RCC 7860 (cell line): Measurements from ENCODE around the gene ASAP2.
"Not testable (repeated sequence)": the region's sequence is repeated elsewhere in the genome, so short reads cannot be mapped to it uniquely, and the experiment has no call there.

Source experiments
- DNase-seq: peaks from one replicate; pipeline ENCODE4 v3.0.0-alpha.2; 2015; ENCODE audit warnings: low spot score
- FAIRE-seq: peaks from 2 replicates; lab custom pipeline; 2012; peaks lifted over from hg19 to GRCh38; lab: Jason Lieb, UNC

ASAP2 gene

DNA sequence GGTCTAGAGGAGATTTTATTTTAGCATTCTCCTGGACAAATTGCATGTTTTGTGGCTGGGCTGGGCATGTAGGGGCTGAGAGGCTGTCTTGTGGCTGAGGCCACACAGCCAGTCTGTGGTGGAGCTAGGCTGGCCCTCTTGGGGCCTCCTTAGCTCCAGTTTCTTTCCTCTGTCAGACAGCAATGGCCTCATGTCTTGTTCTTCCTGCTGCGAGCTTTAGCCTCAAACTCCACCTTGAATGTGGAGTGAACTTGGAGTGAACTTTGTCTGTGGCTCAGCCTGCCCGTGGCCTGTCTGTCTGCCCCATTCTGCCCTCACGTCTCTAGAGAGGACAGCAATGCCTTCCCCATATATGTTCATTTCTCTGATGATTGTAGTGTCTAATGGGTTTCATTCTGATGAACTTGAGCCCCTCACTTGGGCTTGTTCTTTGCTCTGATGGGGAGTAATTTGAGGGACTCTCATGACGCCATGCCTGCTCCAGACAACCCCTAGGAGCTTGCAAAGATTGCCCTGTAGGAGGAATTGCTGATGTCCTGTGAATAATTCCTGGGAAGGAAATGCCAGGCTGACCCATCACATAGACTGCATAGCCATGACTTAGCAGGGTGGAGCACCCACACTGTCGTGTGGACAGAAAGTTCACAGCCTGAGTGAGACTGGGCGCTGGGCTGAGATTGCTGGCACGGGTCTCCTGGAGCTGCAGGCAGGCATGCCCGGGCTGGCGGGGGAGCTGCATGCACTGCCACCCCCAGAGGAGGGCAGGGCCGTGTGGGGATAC, 42.6 kb downstream of the ASAP2 start:
- peak; percentile 79 for DNase-seq
- peak; percentile 52 for FAIRE-seq

DNA sequence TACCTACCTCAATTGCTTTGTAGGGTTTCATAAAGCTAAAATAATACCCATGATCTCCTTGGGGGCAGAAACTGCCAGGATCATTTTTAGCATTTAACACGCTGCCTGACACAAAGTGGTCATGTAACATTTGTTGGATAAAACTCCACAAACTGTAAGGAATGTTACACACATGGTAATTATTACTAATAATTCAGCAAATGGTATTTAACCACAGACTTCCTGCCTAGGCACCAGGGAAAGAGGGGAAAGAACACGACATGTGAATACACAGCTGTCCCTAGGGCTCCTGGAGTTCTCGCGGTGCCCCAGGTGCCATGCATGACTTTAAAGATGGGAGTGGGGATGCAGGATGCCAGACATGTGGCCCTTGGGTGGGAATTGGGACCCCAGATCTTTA, 43.5 kb downstream of the ASAP2 start:
- no peak for FAIRE-seq
- DNase-seq, result no peak

DNA sequence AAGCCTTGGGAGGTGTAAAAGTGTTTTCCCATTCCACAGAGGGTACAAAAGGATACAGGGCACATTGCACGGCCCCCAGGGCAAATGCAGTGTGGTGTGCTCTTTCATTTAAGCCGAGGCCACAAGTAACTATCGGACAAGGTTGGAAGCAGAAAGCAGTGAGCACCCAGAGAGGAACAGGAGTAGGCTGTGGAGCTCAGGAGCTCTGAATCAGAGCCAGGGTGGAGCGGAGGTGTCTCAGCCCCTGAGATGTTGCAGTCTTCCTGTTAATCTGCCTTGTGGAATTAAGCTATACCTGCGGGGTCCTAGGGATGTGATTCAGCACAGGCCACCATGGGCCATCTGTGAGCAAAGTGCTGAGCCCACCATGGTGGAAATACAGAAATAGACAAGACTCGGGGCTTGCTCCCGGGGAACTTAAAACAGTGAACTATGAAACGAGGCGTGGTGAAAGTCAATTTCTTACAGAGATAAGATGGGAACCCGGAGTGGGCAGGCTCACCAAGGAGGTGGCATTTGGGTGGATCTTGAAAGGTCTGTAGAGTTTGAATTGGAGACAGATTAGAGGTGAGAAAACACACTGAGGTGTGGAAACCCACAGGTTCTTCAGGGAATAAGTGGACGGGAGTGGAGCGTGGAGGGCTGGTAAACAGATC, 44.0 kb downstream of the ASAP2 start:
- no peak for FAIRE-seq

DNA sequence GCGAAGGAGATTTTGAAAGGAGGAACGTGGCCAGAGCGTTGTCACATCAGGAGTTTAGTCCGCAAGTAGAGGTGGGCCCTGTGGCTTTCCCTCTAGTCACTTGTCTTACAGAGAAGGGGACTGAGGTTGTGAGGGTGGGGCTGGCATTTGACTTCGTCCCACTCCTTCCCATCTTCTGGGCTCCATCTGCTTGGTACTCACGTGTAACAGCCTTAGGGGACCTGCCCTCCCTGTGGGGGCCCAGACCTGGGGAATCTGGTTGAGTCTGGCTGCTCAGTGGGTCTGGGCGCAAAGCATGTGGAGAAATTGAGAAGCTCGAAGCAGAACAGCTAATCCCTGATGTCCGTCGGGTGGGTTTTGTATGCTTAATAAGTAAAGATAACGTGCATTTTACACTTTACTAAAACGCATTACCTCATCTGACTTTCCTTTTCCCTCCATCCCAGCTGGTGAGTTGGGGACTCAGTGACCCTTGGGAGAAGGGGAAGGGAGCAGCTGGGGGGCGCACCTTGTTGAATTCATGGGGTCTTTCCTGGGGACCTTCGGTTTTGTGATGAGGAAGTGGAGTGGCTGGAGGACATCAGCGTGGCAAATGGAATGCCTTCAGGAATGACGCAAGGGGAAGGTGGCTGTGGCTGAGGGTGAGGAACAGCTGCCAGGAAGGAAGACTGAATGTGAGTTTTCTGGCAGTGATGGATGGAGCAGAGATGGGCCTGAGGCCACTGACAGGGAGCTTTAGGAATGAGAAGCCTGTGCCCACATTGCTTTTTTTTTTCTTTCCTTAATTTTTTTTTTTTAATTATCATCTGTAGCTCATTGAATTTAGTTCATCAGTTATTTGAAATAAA, 44.8 kb downstream of the ASAP2 start:
- DNase-seq, result peak; percentile 78
- no peak for FAIRE-seq

More for the DNA sequence above, 44.0 kb downstream of the ASAP2 start:
- no peak for DNase-seq

DNA sequence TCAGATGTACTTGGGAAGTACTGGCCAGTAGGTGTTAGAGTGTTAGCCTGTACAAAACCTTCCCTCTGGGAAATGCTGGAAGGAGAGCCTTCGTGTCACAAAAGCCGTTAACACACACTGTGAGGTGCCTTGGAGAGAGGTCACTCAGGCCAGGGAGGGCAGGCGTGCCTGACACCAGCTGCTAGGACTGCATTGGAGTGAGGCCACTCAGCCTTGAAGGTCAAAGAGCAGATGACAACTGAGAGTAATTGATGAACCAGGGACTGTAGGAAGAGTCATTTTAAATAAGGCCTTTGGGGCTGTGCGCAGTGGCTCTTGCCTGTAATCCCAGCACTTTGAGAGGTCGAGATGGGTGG, 45.4 kb downstream of the ASAP2 start:
- FAIRE-seq (peak; percentile 77), DNase-seq (peak; percentile 73)

DNA sequence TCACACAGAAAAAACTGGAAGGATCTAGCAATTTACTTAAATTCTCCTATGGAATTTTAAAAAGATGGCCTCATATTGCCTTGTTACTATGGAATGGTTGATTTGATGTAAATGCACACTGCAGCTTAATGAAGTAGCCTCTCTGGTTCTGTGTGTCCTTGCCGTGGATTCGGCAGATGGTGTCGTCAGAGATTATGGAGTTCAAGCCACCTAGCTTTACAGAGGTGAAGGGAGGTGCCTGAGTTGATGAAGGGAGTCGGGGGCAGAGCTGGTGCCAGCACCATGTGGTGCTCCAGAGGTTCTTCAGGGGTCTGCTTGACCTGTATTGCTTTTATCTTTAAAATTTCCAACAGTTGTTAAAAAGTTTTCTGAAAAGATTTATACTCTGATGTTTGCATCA, 48.8 kb downstream of the ASAP2 start:
- DNase-seq, result no peak
- no peak for FAIRE-seq

DNA sequence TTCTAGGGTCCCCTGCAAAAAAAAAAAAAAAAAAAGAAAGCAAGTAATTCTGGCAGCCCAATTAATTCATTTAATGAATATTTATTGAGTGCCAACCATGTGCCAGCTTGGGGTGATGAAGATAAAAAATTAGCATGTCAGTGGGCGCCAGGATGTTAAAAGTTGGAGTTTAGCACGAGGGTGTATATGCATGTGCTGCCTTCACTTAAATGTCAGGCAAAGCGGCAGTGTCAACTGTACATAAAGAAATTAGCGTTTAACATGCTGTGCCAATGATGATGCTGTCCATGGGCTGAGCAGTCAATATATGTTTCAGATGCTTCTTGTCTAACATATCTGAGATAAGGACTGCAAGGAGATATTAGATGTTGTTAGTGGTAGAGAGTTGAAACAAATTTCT, 49.5 kb downstream of the ASAP2 start:
- no peak for FAIRE-seq
- DNase-seq, result no peak

DNA sequence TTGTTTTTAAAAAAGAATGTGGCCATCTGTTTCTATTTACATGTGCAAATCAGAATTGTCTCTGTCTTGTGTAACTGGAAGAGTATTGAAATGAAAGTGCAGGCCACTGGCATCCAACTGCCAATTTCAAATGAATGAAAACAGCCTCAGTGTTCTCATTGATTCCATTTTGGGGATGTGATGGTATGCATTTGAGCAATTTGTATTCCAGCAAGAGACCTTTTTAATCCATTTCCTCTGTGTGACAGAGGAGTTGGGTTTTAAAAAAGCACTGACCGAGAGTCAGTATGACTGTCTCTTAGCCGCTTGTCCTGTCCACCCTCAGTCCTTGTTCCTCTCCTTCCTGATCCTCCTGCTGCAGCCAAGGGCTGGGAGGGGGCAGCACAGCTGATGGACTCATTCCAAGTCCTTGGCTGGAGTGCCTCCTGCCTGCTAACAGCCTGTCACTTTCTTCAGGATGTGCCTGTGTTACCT, 50.0 kb downstream of the ASAP2 start:
- DNase-seq, result no peak
- no peak for FAIRE-seq

DNA sequence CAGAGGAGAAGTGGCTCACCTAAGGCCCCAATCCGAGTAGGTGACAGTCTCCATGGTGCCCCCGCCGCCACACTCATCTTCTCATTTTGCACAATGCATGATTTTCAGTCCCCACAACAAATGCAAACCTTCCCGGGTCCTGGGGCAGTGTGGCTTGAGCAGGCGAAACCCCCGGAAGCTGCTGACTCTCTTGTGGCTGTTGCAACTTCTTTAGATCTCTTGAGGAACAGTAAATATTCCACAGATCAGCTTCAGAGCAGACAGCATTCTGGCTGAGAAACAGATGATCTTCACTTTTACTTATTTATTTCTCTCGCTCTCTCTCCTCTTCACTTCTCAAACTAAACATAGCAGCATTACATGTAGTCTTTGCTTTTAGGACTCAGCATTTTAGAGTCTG, 51.9 kb downstream of the ASAP2 start:
- FAIRE-seq, result no peak
- DNase-seq, result no peak

DNA sequence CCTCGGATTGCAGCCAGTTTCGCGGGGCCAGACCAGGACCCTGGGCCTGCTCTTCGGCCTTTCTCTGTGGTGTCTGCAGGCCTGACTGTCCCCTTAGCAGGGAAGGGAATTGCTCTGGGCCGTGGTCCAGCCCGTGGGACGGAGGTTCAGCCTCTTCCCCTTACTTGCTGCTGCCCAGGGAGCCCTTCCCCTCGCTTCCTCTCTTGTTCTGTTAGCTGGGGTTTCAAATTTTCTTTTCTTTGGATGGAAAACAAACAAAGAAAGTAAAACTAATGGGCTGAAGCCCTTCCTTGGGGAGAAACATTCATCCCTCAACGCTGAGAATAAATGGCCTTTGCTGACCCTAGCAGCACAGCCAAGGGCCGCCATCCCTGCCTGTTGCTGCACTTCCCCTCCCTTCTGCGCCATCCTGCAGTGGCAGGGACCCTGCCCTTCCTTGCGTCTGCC, 52.4 kb downstream of the ASAP2 start:
- no peak for FAIRE-seq

DNA sequence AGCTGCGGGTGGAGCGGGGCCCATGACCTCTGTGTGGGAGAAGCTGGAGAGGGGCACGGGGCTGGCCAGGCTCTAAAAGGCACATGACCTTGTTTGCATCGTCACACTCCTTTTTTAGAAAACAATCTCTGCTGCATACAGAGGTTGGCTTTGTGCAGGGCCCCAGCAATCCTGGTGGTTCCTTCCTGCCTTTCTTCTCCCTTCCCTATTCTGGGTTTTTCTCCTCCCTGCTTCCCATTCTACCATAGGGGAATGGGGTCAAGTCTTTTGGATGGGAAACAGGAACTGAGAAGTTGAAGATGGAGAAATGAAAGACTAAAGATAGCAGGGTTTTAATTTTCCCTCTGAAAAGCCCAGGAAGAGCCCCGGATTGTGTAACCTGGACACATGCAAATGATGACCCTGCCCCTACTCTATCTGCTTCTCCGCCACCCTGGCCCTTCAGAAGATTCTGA, 53.9 kb downstream of the ASAP2 start:
- DNase-seq (no peak), FAIRE-seq (no peak)

More for the DNA sequence above, 52.4 kb downstream of the ASAP2 start:
- DNase-seq, result no peak

DNA sequence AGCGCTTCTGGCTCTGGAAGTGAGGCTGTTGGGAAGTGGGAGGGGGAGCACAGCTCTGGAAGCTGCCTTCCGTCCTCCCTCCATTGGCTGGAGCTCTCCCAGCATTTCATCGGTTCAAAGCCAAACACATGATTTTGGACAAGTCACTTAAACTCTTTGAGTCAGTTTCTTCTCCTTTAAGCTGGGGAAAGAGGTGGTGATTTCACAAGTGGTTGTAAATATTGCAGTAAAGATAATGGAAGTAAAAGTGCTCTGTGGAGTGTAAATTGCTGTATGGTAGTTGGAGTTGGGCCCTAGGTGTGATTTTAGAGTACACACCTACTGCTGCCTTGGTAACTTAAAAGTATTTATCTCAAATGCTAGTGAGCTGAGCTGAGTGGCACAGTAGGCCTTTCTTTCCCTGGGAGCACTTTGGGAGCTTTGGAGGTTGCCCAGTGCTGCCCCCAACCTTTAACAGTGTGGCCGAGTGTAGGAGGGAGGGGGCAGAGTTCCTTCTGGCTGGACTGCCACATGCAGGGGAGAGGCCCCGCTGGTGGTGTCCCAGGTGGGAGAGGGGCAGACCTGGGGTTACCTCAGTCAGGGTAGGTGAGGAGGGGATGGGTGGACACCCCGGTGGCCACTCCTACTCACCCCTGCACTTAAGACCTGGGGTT, 54.7 kb downstream of the ASAP2 start:
- FAIRE-seq, result no peak

DNA sequence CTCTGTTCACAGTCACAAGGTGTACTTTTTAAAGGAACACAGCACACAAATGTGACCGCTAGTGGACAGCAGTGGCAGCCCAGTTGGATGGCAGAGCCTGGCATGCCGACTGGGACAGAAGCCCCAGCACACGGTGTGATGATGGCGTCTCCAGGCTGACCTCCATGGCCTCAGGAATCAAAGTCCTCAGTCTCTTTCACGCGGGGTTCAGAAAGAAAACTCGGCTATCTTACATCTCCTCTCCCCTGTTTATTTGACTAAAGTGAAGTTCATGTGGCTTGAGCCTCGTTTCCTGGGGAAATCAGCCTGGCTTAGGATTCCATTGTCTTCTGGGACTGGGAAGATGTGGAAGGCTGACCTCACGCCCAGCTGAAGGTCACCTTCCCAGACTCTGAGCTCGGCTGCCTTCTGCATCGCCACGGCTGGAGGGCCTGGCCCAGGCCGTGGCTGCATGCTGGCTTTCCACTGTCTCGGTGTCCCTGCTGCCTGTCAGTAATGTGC, 56.1 kb downstream of the ASAP2 start:
- no peak for DNase-seq
- FAIRE-seq, result no peak

More for the DNA sequence above, 54.7 kb downstream of the ASAP2 start:
- DNase-seq, result no peak

DNA sequence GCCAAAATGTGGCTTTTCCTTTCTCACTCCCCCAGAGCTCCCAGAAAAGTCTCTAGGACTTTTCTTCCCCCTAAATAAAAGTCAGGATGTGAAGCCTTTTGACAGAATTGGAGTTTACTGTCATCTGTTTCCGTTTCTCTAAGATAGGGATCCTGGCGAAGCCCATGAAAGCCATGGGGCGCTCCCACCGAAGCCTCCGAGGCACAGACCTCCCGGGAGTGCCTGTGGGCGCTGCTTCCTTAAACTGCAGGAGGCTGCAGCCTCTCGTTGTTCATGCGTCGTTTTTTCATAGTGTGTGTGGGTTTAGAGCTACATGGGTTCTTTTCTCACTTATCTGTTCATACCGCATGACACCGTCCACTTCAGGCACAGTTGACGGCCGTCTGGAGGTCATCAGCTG, 56.8 kb downstream of the ASAP2 start:
- DNase-seq (no peak), FAIRE-seq (no peak)

DNA sequence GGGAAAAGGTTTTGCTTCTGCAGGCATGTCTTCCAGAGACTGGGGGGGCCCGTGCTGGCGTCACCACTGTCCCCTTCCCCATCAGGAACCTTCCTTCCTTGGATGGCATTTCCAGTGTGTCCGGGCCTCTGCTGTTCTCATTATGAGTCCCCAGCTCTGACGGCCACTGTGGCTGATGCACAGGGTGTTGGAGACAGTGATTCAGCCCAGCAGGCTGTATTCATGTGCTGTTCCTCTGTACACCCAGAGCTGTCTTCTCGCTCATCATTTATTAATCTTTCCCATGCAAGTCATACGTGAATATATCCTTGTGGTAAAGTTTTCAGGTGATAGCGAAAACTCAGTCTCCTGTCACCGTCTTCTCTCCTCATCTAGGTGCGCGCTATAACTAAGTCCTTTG, 57.7 kb downstream of the ASAP2 start:
- DNase-seq (peak; percentile 67), FAIRE-seq (peak; percentile 52)

DNA sequence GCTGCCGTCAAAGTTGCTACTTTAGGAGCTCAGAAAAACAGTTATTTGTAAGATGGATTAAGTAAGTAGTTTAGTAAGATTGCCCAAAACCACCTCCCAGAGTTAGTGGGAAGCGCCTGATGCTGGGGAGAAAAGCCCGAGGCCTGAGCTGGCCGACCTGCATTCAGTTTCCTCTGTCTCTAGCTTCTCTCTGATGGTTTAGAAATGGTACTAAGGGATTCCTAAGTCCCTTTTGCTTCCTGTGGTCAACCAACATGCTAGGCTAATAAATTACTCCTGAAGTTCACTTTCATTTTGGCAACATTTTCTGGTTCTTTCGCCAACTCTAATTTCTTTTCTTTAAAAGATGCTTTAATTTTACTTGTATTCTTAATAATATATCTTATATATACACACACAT, 60.1 kb downstream of the ASAP2 start:
- no peak for FAIRE-seq
- DNase-seq, result no peak

DNA sequence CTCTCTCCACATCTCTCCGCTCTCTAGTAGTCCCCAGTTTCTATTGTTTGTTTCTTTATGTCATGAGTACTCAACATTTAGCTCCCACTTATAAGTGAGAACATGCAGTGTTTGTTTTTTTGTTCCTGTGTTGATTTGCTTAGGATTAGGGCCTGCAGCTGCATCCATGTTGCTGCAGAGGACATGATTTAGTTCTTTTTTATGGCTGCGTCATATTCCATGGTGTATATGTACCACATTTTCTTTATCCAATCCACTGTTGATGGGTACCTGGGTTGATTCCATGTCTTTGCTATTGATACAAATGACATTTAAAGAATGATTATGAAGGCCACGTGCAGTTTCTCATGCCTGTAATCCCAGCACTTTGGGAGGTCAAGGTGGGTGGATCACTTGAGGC, 60.7 kb downstream of the ASAP2 start:
- not testable (repeated sequence) for FAIRE-seq, DNase-seq

DNA sequence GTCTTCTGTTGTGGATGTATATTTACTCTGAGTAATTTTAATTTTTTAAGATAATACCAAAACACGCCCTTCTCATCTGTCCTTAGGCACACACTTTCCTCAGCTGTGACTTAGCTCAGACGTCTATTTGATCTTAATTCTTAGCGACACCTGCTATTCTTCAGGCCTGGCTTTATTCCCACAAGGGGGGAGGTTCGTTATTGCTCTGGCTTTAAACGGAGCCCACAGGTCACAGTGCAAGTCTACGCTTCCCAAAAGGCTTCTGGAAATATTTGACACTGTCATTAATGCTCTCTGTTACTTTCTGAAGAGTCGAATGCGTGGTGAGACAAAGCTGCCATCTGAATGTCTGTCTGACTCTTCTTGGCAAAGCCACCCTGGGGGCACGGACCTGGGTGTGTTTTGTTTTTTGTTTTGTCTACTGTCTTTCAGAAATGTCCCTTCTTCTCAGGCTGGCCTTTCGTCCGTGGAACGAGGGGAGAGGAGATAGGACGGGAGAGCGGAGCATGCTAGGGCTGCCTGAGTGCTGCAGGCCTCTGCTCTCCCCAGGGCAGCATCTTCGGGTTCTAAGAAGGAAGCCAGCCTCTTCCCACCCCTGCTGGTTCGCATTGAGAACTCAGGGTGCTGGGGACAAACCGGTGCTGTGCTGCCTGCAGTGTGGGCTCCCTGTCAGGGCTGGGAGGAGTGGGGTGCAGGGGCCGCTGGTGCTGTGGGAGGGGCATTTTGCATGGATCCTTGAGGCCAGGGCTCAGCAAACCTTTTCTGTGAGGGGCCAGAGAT, 61.9 kb downstream of the ASAP2 start:
- DNase-seq (no peak), FAIRE-seq (no peak)

DNA sequence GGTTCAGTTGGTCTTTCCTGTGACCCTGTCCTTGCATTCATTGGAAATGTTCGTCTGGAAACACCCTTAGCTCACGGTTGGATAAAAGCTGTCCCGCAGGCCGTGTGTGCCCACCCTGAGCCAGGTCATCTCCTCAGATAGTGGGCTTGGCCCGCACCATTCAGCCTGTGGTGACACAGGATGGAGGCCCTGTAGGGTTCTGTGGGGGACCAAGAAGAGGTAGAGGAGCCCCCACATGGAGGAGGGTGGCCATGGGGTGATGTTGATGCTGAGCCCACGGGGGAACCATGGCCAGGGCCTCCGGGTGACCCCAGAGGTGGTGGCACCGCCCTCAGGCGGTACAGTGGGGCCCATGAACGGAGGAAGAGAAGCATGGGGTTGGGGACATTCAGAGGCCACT, 62.7 kb downstream of the ASAP2 start:
- DNase-seq (no peak), FAIRE-seq (no peak)
